Suprapubic skin (tissue), 4 donors: Measurements from ENCODE around the gene SDCBP2. TPM values are rescaled to one million over a fixed set of nuclear protein-coding genes. Genes with fewer than 3 reads are reported as not detected.

Experiments used
- DNase-seq, 2 donors: peaks; one replicate each; pipeline ENCODE4 v3.0.0-alpha.2; 2019; ENCODE audit warnings: low spot score in 2 of 2
- H3K27ac ChIP-seq: fragments of 200-600 bp; sonication (generic); one replicate; pipeline ENCODE4 v1.5.1; 2019
- H3K27me3 ChIP-seq: fragments of 200-600 bp; sonication (generic); one replicate; pipeline ENCODE4 v1.5.1; 2019
- H3K36me3 ChIP-seq: fragments of 200-600 bp; sonication (generic); one replicate; pipeline ENCODE4 v1.5.1; 2019
- H3K4me1 ChIP-seq: fragments of 200-600 bp; sonication (generic); one replicate; pipeline ENCODE4 v1.5.1; 2019
- H3K4me3 ChIP-seq: fragments of 200-600 bp; sonication (generic); one replicate; pipeline ENCODE4 v1.5.1; 2019; ENCODE audit warnings: mild to moderate bottlenecking
- H3K9me3 ChIP-seq: fragments of 200-600 bp; sonication (generic); one replicate; pipeline ENCODE4 v1.5.1; 2019
- CTCF ChIP-seq, 2 donors: fragments of 200-600 bp in 1 of 2; fragments of 450-650 bp in 1 of 2; sonication (generic) in 1 of 2; IDR thresholded peaks; one replicate each; pipeline ENCODE4 v1.5.1; 2016 to 2019; ENCODE audit warnings: antibody characterized with exemption in 2 of 2, mild to moderate bottlenecking in 1 of 2, moderate library complexity in 1 of 2
- EP300 ChIP-seq: sonication (generic); formaldehyde crosslinking; IDR thresholded peaks from one replicate; pipeline ENCODE4 v1.6.1; 2017; ENCODE audit warnings: antibody characterized with exemption
- POLR2A ChIP-seq, 2 donors: fragments of 450-650 bp; IDR thresholded peaks; one replicate each; pipeline ENCODE4 v1.6.1; 2017; ENCODE audit warnings: antibody characterized with exemption in 2 of 2, mild to moderate bottlenecking in 2 of 2, moderate library complexity in 2 of 2
- POLR2AphosphoS5 ChIP-seq, 3 donors: sonication (generic); formaldehyde crosslinking; IDR thresholded peaks; one replicate each; pipeline ENCODE4 v1.6.1; 2017; ENCODE audit warnings: antibody characterized with exemption in 3 of 3
- WGBS: methylation state at CpG from one replicate; pipeline ENCODE4 v1.1.5; 2018; 5-methylcytosine and 5-hydroxymethylcytosine counted together
- total RNA-seq, 4 donors: library from RNA; depleted of rRNA; stranded (reverse); fragments of >200 nt; gene quantifications; one replicate each; pipeline ENCODE4 v1.1.0, GENCODE V29; 2016

SDCBP2 gene
- total RNA-seq, 4 donors from 2014 or later, result 74.4 to 143 (median 115) TPM

GRCh38 chr20:1277529-1278322 lies 51.2 kb downstream of the SDCBP2 start:
- TF ChIP-seq POLR2A (IDR thresholded peaks at IDR 0.05), result no peak
- no peak for TF ChIP-seq POLR2AphosphoS5 (IDR thresholded peaks at IDR 0.05)
- no peak for TF ChIP-seq EP300
- no peak for TF ChIP-seq CTCF (IDR thresholded peaks at IDR 0.05)
- WGBS, result 92% methylated on average over 6 of the region's 8 CpGs
- no peaks in the 10 kb centered on the region for H3K27me3 ChIP-seq

GRCh38 chr20:1275919-1276318 lies 53.0 kb downstream of the SDCBP2 start:
- no peak for TF ChIP-seq POLR2A (IDR thresholded peaks at IDR 0.05)
- no peak for TF ChIP-seq CTCF (IDR thresholded peaks at IDR 0.05)
- TF ChIP-seq POLR2AphosphoS5 (IDR thresholded peaks at IDR 0.05), result no peak
- no peak for TF ChIP-seq EP300
- Histone ChIP-seq H3K4me3 (no peak overlapping the region), H3K4me1 (no peaks in the 10 kb centered on the region), H3K27ac (no peak overlapping the region), H3K36me3 (no peaks in the 10 kb centered on the region), H3K9me3 (no peaks in the 10 kb centered on the region), H3K27me3 (no peaks in the 10 kb centered on the region)
- no peak for DNase-seq
- WGBS, result 71% methylated on average over 2 of the region's 2 CpGs

More at GRCh38 chr20:1277529-1278322, 51.2 kb downstream of the SDCBP2 start:
- H3K9me3 ChIP-seq, result no peaks in the 10 kb centered on the region
- no peak overlapping the region for H3K27ac ChIP-seq
- no peak for DNase-seq
- H3K4me1 ChIP-seq, result peaks cover 2% of the 10 kb centered on the region
- H3K4me3 ChIP-seq, result no peak overlapping the region
- H3K36me3 ChIP-seq, result no peaks in the 10 kb centered on the region

GRCh38 chr20:1274485-1275311 lies 54.2 kb downstream of the SDCBP2 start:
- Histone ChIP-seq H3K27ac (no peak overlapping the region), H3K9me3 (no peaks in the 10 kb centered on the region), H3K4me3 (no peak overlapping the region), H3K4me1 (no peaks in the 10 kb centered on the region), H3K27me3 (no peaks in the 10 kb centered on the region), H3K36me3 (no peaks in the 10 kb centered on the region)
- DNase-seq, result no peak
- TF ChIP-seq POLR2A (IDR thresholded peaks at IDR 0.05) (no peak), CTCF (IDR thresholded peaks at IDR 0.05) (no peak), EP300 (no peak), POLR2AphosphoS5 (IDR thresholded peaks at IDR 0.05) (no peak)
- 91% methylated on average over 14 of the region's 14 CpGs for WGBS

GRCh38 chr20:1273366-1273765 lies 55.6 kb downstream of the SDCBP2 start:
- H3K9me3 ChIP-seq, result no peaks in the 10 kb centered on the region
- H3K4me1 ChIP-seq, result no peaks in the 10 kb centered on the region
- TF ChIP-seq POLR2AphosphoS5 (IDR thresholded peaks at IDR 0.05) (no peak), CTCF (IDR thresholded peaks at IDR 0.05) (no peak), POLR2A (IDR thresholded peaks at IDR 0.05) (no peak), EP300 (no peak)
- H3K27me3 ChIP-seq, result no peaks in the 10 kb centered on the region
- no peak overlapping the region for H3K4me3 ChIP-seq
- H3K27ac ChIP-seq, result no peak overlapping the region
- no peak for DNase-seq
- no peaks in the 10 kb centered on the region for H3K36me3 ChIP-seq
- WGBS, result 75% methylated on average over 2 of the region's 2 CpGs
